IMR-90 (cell line): Measurements from ENCODE around the gene RNU6-9. TPM values are rescaled to one million over a fixed set of nuclear protein-coding genes. Genes with fewer than 3 reads are reported as not detected.

ENCODE experiments used
- ATAC-seq: fragments of 200-7000 bp; cut with Tn5 transposase; 2 replicates; pipeline ENCODE4 v1.9.1; 2020; ENCODE audit warnings: low read depth, mild to moderate bottlenecking, moderate library complexity
- BruUV-seq: library from RNA; stranded (reverse); fragments of 400-500 nt; replicated peaks from 2 replicates; lab custom pipeline; 2021; lab: Mats Ljungman, UMichigan
- CTCF ChIA-PET: fragments of 300-600 bp; formaldehyde crosslinking; extraction: SDS; loops from one replicate; lab custom pipeline; 2021; ENCODE audit warnings: antibody characterized with exemption; lab: Yijun Ruan, JAX
- POLR2A ChIA-PET: fragments of 300-600 bp; sonication (Branson Sonifier 250); formaldehyde crosslinking; loops from one replicate; lab custom pipeline; 2022; ENCODE audit warnings: antibody characterized with exemption; ENCODE audit not compliant: unreplicated experiment; lab: Charles Lee
- DNase-seq: peaks from one replicate; pipeline ENCODE4 v3.0.0; 2013
- H2AFZ ChIP-seq: replicated peaks from 2 replicates; pipeline ENCODE3; 2013; ENCODE audit warnings: low read length, mild to moderate bottlenecking; ENCODE audit not compliant: poor library complexity
- H2AK5ac ChIP-seq: 2 replicates; pipeline ENCODE4 v1.6.1; 2013; ENCODE audit warnings: low read depth, low read length, inconsistent platforms
- H2AK9ac ChIP-seq: replicated peaks from 2 replicates; pipeline ENCODE3; 2013; ENCODE audit warnings: mild to moderate bottlenecking, low read depth, low read length, moderate library complexity; ENCODE audit not compliant: poor library complexity
- H2BK120ac ChIP-seq: 2 replicates; pipeline ENCODE4 v1.6.1; 2013; ENCODE audit warnings: low read depth, low read length, inconsistent platforms
- H2BK15ac ChIP-seq: 3 replicates; pipeline ENCODE4 v1.6.1; 2013; ENCODE audit warnings: low read depth, low read length, inconsistent platforms
- H2BK20ac ChIP-seq: 2 replicates; pipeline ENCODE4 v1.6.1; 2013; ENCODE audit warnings: low read depth, mild to moderate bottlenecking, inconsistent platforms, low read length, moderate library complexity
- H2BK5ac ChIP-seq: 2 replicates; pipeline ENCODE4 v1.6.1; 2013; ENCODE audit warnings: mild to moderate bottlenecking, low read depth, low read length, inconsistent platforms; ENCODE audit not compliant: poor library complexity, severe bottlenecking
- H3K14ac ChIP-seq: replicated peaks from 2 replicates; pipeline ENCODE4 v1.6.1; 2013; ENCODE audit warnings: low read depth, low read length, inconsistent platforms
- H3K18ac ChIP-seq: 2 replicates; pipeline ENCODE4 v1.6.1; 2013; ENCODE audit warnings: low read depth, low read length, control low read depth
- H3K23ac ChIP-seq: 2 replicates; pipeline ENCODE4 v1.6.1; 2013; ENCODE audit warnings: low read depth, low read length, inconsistent platforms
- H3K27ac ChIP-seq: 2 replicates; pipeline ENCODE4 v1.5.1; 2013; ENCODE audit warnings: mild to moderate bottlenecking, control low read depth, low read length; ENCODE audit not compliant: insufficient read depth
- H3K27me3 ChIP-seq: 2 replicates; pipeline ENCODE4 v1.6.1; 2013; ENCODE audit warnings: low read length; ENCODE audit not compliant: control insufficient read depth, insufficient read depth
- H3K36me3 ChIP-seq: 2 replicates; pipeline ENCODE4 v1.6.1; 2013; ENCODE audit warnings: low read length, mixed read lengths; ENCODE audit not compliant: control insufficient read depth, insufficient read depth
- H3K4ac ChIP-seq: 2 replicates; pipeline ENCODE4 v1.6.1; 2013; ENCODE audit warnings: low read depth, low read length, inconsistent platforms
- H3K4me1 ChIP-seq: 2 replicates; pipeline ENCODE4 v1.6.1; 2013; ENCODE audit warnings: low read length, mixed read lengths; ENCODE audit not compliant: control insufficient read depth, insufficient read depth
- H3K4me2 ChIP-seq: 2 replicates; pipeline ENCODE4 v1.6.1; 2013; ENCODE audit warnings: low read depth, mild to moderate bottlenecking, control low read depth, low read length, moderate library complexity
- H3K4me3 ChIP-seq: 2 replicates; pipeline ENCODE4 v1.5.1; 2013; ENCODE audit warnings: low read depth, mild to moderate bottlenecking, control low read depth, low read length, moderate library complexity; ENCODE audit not compliant: insufficient read depth
- H3K56ac ChIP-seq: 2 replicates; pipeline ENCODE4 v1.6.1; 2013; ENCODE audit warnings: low read length, inconsistent platforms; ENCODE audit not compliant: insufficient read depth; ENCODE audit errors: extremely low read depth
- H3K79me1 ChIP-seq, 2 experiments: 2 replicates each; pipeline ENCODE4 v1.6.1; 2013; ENCODE audit warnings: low read length in 2 of 2, inconsistent platforms in 1 of 2, low read depth in 1 of 2
- H3K9ac ChIP-seq: 2 replicates; pipeline ENCODE4 v1.6.1; 2013; ENCODE audit warnings: low read depth, low read length, control low read depth
- H3K9me1 ChIP-seq: 2 replicates; pipeline ENCODE4 v1.6.1; 2013; ENCODE audit warnings: low read length, inconsistent platforms; ENCODE audit not compliant: insufficient read depth
- H3K9me3 ChIP-seq: 2 replicates; pipeline ENCODE4 v1.6.1; 2013; ENCODE audit warnings: low read length; ENCODE audit not compliant: control insufficient read depth, insufficient read depth
- H4K20me1 ChIP-seq: 2 replicates; pipeline ENCODE4 v1.6.1; 2013; ENCODE audit warnings: low read length, inconsistent platforms; ENCODE audit not compliant: insufficient read depth
- H4K5ac ChIP-seq: 2 replicates; pipeline ENCODE4 v1.6.1; 2013; ENCODE audit warnings: mild to moderate bottlenecking, low read depth, low read length, control low read depth
- H4K8ac ChIP-seq, 2 experiments: 2 replicates each; pipeline ENCODE4 v1.6.1; 2013; ENCODE audit warnings: low read depth in 2 of 2, low read length in 2 of 2, control low read depth in 1 of 2, inconsistent platforms in 1 of 2
- H4K91ac ChIP-seq: 2 replicates; pipeline ENCODE4 v1.6.1; 2013; ENCODE audit warnings: low read depth, low read length, inconsistent platforms; ENCODE audit not compliant: insufficient read depth
- BHLHE40 ChIP-seq: fragments of 150-350 bp; IDR thresholded peaks from 2 replicates; pipeline ENCODE4 v1.6.1; 2016; ENCODE audit warnings: mild to moderate bottlenecking, low read depth, low read length
- FOS ChIP-seq: fragments of 150-350 bp; IDR thresholded peaks from 2 replicates; pipeline ENCODE4 v1.6.1; 2016; ENCODE audit warnings: low read depth, low read length
- WGBS, 2 experiments: methylation state at CpG; one replicate each; pipeline versions ENCODE4 v1.1.5 to v1.1.7; 2013; ENCODE audit warnings: missing lambda C conversion rate in 2 of 2; ENCODE audit not compliant: insufficient read length in 1 of 2; ENCODE audit errors: extremely low coverage in 2 of 2; 5-methylcytosine and 5-hydroxymethylcytosine counted together
- dilution Hi-C: fragments of 300-500 bp; cut with HindIII; formaldehyde crosslinking; loops from one replicate; pipeline ENCODE4 v1.14.3; 2018; ENCODE audit warnings: low sequenced_read_pairs; ENCODE audit not compliant: unreplicated experiment
- in situ Hi-C: fragments of 300-500 bp; cut with MboI; formaldehyde crosslinking; loops from 3 replicates; pipeline ENCODE4 v1.14.3; 2019; ENCODE audit warnings: low sequenced_read_pairs, inconsistent platforms, mixed read lengths
- intact Hi-C: fragments of 100-400 bp; cut with micrococcal nuclease; formaldehyde crosslinking; loops from 2 replicates; pipeline ENCODE4 v1.10.0; 2022
- polyA plus RNA-seq, 3 experiments: library from polyadenylated mRNA; depleted of rRNA; stranded (reverse); fragments of >200 nt; gene quantifications; 2 replicates each; pipeline ENCODE4 v1.2.3, GENCODE V29; 2012; ENCODE audit warnings: low replicate concordance in 1 of 3
- total RNA-seq: library from RNA; depleted of rRNA; stranded (reverse); fragments of >200 nt; gene quantifications from 2 replicates; pipeline ENCODE4 v1.2.3, GENCODE V29; 2012

Gene RNU6-9
- total and polyA plus RNA-seq, 2 of the 4 experiments (the other 2 are of a cell fraction), result not detected

GRCh38 chr19:933553-933882, 40.2 kb downstream of the RNU6-9 start:
- Histone ChIP-seq H2AK5ac (peak overlapping the region; percentile 99), H3K4me3 (no peak overlapping the region), H3K79me1 (peaks cover 24 to 61% of the 10 kb centered on the region in 2 experiments), H2AK9ac (peak overlapping the region; percentile 99), H3K18ac (peak overlapping the region; percentile 94), H3K4ac (peak overlapping the region; percentile 98), H2BK120ac (peak overlapping the region; percentile 97), H3K9me1 (peaks cover 5% of the 10 kb centered on the region; the same call in 1 of the 2 replicates), H2AFZ (peak overlapping the region; percentile 84), H3K36me3 (peaks cover 56% of the 10 kb centered on the region), H4K91ac (peak overlapping the region; percentile 98), H2BK5ac (peak overlapping the region; percentile 98), H3K23ac (peak overlapping the region; percentile 54; the same call in 1 of the 2 replicates), H4K20me1 (peaks cover 32% of the 10 kb centered on the region), H3K27me3 (no peaks in the 10 kb centered on the region), H3K4me2 (peak overlapping the region; percentile 39; the same call in 1 of the 2 replicates), H3K9me3 (no peaks in the 10 kb centered on the region), H2BK15ac (peak overlapping the region; percentile 93; the same call in 1 of the 3 replicates), H3K4me1 (peaks cover 30% of the 10 kb centered on the region), H4K5ac (peak overlapping the region; percentile 95), H3K56ac (peak overlapping the region; percentile 50; the same call in 1 of the 2 replicates), H3K9ac (peak overlapping the region; percentile 7), H3K14ac (peak overlapping the region; percentile 97; the same call in 1 of the 2 replicates), H4K8ac (peak overlapping the region; percentile 88 to 98; a peak in 3 of 4 replicates), H2BK20ac (peak overlapping the region; percentile 70), H3K27ac (peak overlapping the region; percentile 97)
- dilution Hi-C loops (no loop called here), in situ Hi-C loops (no loop called here), intact Hi-C loops (loop anchor here (2.0 kb wide), 1 partner anchor 29 kb away; no protein-coding TSS in a partner anchor)
- BruUV-seq, result no TSS peak
- 0% methylated on average over 1 of the region's 14 CpGs; no CpG with 5 or more reads in 1 of the 2 experiments for WGBS, 2 experiments
- TF ChIP-seq FOS, result no peak
- no peak for TF ChIP-seq BHLHE40
- ChIA-PET POLR2A (interaction anchor here (0.6 kb wide), 2 partner anchors 51 to 270 kb away, joined by 3 to 4 read pairs; no protein-coding TSS in a partner anchor), CTCF (no interaction called here)
- DNase-seq, result no peak
- ATAC-seq, result no peak
